Muscle layer of duodenum (tissue), 2 donors: ENCODE results near the gene ELF2.
"Not testable (repeated sequence)": the region's sequence is repeated elsewhere in the genome, so short reads cannot be mapped to it uniquely, and the experiment has no call there.

Source experiments
- H3K27ac ChIP-seq: one replicate; pipeline ENCODE4 v1.7.0; 2013; ENCODE audit warnings: mild to moderate bottlenecking, low read length
- H3K27me3 ChIP-seq: one replicate; pipeline ENCODE4 v1.7.0; 2013; ENCODE audit warnings: low read depth, mild to moderate bottlenecking, control low read depth, low read length
- H3K36me3 ChIP-seq, 2 donors: one replicate each; pipeline ENCODE4 v1.7.0; 2013; ENCODE audit warnings: low read length in 2 of 2, control low read depth in 1 of 2, mild to moderate bottlenecking in 1 of 2; ENCODE audit not compliant: insufficient read depth in 2 of 2, control insufficient read depth in 1 of 2
- H3K4me1 ChIP-seq, 2 donors: one replicate each; pipeline ENCODE4 v1.7.0; 2013; ENCODE audit warnings: low read length in 2 of 2, mild to moderate bottlenecking in 2 of 2, control low read depth in 1 of 2, moderate library complexity in 1 of 2; ENCODE audit not compliant: insufficient read depth in 2 of 2, control insufficient read depth in 1 of 2
- H3K4me3 ChIP-seq, 2 donors: one replicate each; pipeline ENCODE4 v1.7.0; 2013; ENCODE audit warnings: low read length in 2 of 2, low read depth in 1 of 2, mild to moderate bottlenecking in 1 of 2
- H3K9me3 ChIP-seq, 2 donors: one replicate each; pipeline ENCODE4 v1.7.0; 2013; ENCODE audit warnings: low read length in 2 of 2, control low read depth in 1 of 2, mild to moderate bottlenecking in 1 of 2; ENCODE audit not compliant: control insufficient read depth in 1 of 2
- donor health status: healthy.

ELF2 gene

GRCh38 chr4:139134403-139134802, 42.6 kb downstream of the ELF2 start:
- no peak overlapping the region for H3K27ac ChIP-seq
- H3K27me3 ChIP-seq, result no peaks in the 10 kb centered on the region
- H3K4me3 ChIP-seq, result no peak overlapping the region
- H3K4me1 ChIP-seq, result no peaks in the 10 kb centered on the region
- no peaks in the 10 kb centered on the region for H3K9me3 ChIP-seq
- H3K36me3 ChIP-seq, result peaks cover 5 to 8% of the 10 kb centered on the region in 2 donors

DNA sequence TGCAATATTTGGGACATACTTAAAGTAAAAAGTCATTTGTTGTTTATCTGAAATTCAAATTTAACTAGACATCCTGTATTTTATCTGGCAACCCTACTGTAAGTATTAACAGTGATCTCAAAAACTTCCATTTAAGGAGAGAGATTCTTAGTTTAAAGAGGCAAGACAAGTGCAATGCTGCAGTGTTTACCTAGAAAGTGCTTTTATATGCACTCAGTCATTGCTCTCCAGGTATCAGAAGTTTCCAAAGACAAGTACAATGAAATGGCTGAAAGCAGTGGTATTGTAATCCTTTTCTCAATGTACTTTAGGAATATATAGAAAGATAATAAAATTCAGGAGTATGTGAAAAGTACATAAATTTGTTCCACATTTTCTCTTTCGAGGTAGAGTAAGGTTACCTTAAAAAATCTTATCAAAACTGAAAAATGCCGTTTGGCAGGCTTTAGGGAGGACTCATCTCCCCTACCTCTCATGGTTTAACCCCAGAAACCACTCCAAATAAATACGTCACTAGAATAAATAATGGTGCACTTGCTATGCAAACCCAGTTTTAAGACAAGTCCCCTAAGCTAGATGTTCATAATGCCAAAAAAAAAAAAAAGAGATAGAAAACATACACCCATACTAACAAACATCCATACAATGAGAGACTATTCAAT, 45.7 kb downstream of the ELF2 start:
- Histone ChIP-seq H3K4me3 (no peak overlapping the region), H3K27me3 (no peaks in the 10 kb centered on the region), H3K4me1 (no peaks in the 10 kb centered on the region), H3K9me3 (no peaks in the 10 kb centered on the region), H3K27ac (no peak overlapping the region), H3K36me3 (peaks cover 0 to 4% of the 10 kb centered on the region in 2 donors)

DNA sequence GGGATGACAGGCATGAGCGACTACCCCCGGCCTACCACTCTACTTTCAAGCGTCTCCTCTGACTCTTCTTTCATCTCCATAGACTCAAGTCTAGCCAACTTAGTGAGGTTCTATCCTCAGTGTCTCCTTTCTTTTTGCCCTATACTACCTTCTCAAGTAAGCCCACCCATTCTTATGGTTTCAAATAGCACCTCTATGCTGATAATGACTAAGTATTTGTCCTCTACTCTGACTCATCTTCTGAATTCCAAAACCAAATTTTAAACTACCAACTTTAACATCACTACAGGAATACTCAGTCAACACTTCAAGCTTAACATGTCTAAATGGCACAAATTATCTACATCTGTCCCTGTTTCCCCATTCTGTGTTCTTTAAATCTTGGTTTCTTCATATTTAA, 47.8 kb downstream of the ELF2 start:
- Histone ChIP-seq H3K27me3 (no peaks in the 10 kb centered on the region), H3K27ac (no peak overlapping the region), H3K9me3 (no peaks in the 10 kb centered on the region), H3K36me3 (no peaks in the 10 kb centered on the region), H3K4me1 (no peaks in the 10 kb centered on the region), H3K4me3 (no peak overlapping the region)

DNA sequence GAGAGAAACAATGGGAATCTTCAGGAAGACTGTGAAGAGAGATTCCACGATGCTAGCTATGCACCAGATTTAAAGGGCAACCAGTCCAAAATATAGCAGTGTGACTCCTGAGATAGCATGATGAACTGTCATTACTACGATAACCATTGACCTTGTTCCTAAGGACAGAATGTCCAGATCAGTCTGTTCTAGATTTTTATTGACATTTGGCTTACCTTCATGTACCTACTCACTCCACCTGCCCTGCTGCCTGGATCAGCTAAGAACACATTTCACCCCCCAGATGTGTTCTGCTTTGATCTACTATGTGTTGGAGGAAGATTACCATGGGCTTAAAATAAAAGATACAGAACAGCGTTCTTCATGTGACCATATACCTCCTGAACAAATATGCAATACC, 50.1 kb downstream of the ELF2 start:
- H3K27me3 ChIP-seq, result no peaks in the 10 kb centered on the region
- H3K36me3 ChIP-seq, result no peaks in the 10 kb centered on the region
- no peaks in the 10 kb centered on the region for H3K4me1 ChIP-seq
- H3K9me3 ChIP-seq, result no peaks in the 10 kb centered on the region
- no peak overlapping the region for H3K4me3 ChIP-seq
- no peak overlapping the region for H3K27ac ChIP-seq

- Histone ChIP-seq H3K4me1 (no peaks in the 10 kb centered on the region), H3K27me3 (no peaks in the 10 kb centered on the region), H3K27ac (no peak overlapping the region), H3K4me3 (no peak overlapping the region), H3K36me3 (no peaks in the 10 kb centered on the region), H3K9me3 (no peaks in the 10 kb centered on the region)
Observed at GRCh38 chr4:139123910-139124309, 53.1 kb downstream of the ELF2 start.

DNA sequence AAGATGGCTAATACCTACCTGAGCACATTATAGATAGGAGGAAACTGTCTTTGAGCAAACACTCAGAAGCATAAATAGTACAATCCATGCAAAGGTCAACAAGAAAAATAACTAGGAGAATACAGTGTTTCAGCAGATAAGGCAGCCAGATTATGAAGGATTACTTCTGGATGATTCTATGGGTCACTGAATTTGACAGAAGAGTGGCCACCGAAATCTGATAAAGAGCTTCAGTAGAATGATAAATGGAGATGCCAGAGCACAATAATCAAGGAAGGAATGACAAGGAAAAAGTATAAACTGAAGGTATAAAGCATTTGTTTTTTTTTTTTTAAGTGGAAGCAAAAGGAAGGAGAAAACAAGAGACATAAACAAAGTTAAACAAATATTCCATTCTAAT, 58.7 kb downstream of the ELF2 start:
- Histone ChIP-seq H3K27ac (no peak overlapping the region), H3K27me3 (no peaks in the 10 kb centered on the region), H3K4me3 (no peak overlapping the region), H3K4me1 (no peaks in the 10 kb centered on the region), H3K9me3 (no peaks in the 10 kb centered on the region), H3K36me3 (peaks cover 0 to 7% of the 10 kb centered on the region in 2 donors)

DNA sequence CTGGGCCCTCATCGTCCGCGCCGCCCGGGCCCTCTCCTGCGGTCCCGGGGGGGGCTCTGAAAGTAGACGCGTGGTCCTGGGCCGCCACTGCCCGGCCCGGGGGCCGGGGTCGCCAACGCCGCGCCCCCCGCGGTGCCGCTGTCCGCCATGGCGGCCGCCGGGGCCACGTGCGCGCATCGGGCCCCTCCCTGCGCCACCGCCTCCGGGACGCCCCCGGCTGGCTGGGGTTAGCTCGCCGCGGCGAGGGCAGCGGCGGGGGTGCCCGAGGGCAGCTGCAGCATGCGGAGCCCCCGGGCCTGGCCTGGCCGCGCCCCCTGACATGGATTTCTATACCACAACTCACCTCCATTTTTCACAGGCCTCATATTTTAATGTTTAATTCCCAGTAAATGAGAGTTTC, 61.8 kb downstream of the ELF2 start:
- no peak overlapping the region for H3K4me3 ChIP-seq
- no peak overlapping the region for H3K27ac ChIP-seq
- H3K4me1 ChIP-seq, result no peaks in the 10 kb centered on the region
- H3K27me3 ChIP-seq, result no peaks in the 10 kb centered on the region
- no peaks in the 10 kb centered on the region for H3K9me3 ChIP-seq
- H3K36me3 ChIP-seq, result peaks cover 0 to 7% of the 10 kb centered on the region in 2 donors

GRCh38 chr4:139114795-139115194, 62.2 kb downstream of the ELF2 start:
- not testable (repeated sequence) for H3K27me3 ChIP-seq, H3K36me3 ChIP-seq, H3K9me3 ChIP-seq

DNA sequence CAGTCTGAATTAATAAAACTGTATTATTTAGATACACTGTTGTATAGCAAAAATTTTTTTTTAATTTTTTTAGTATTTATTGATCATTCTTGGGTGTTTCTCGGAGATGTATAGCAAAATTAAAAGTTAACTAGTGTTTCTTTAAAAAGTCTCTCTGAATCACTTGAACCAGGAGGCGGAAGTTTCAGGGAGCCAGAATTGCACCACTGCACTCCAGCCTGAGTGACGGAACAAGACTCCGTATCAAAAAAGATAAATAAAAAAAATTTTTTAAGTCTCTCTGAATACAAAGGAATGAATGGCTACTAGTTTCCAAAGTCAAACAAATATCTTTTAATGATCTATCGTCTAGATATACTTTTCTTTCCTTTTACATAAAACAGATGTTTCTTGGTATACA, 64.4 kb downstream of the ELF2 start:
- Histone ChIP-seq H3K9me3 (no peaks in the 10 kb centered on the region), H3K36me3 (peaks cover 0 to 7% of the 10 kb centered on the region in 2 donors), H3K4me3 (no peak overlapping the region), H3K27ac (no peak overlapping the region), H3K27me3 (no peaks in the 10 kb centered on the region), H3K4me1 (no peaks in the 10 kb centered on the region)

More at GRCh38 chr4:139114795-139115194, 62.2 kb downstream of the ELF2 start:
- not testable (repeated sequence) for H3K27ac ChIP-seq, H3K4me1 ChIP-seq, H3K4me3 ChIP-seq

- no peak overlapping the region for H3K27ac ChIP-seq
- H3K4me1 ChIP-seq, result no peaks in the 10 kb centered on the region
- no peak overlapping the region for H3K4me3 ChIP-seq
- H3K36me3 ChIP-seq, result no peaks in the 10 kb centered on the region
- H3K9me3 ChIP-seq, result no peaks in the 10 kb centered on the region
- H3K27me3 ChIP-seq, result no peaks in the 10 kb centered on the region
Observed at GRCh38 chr4:139108567-139109128, 68.4 kb downstream of the ELF2 start.

DNA sequence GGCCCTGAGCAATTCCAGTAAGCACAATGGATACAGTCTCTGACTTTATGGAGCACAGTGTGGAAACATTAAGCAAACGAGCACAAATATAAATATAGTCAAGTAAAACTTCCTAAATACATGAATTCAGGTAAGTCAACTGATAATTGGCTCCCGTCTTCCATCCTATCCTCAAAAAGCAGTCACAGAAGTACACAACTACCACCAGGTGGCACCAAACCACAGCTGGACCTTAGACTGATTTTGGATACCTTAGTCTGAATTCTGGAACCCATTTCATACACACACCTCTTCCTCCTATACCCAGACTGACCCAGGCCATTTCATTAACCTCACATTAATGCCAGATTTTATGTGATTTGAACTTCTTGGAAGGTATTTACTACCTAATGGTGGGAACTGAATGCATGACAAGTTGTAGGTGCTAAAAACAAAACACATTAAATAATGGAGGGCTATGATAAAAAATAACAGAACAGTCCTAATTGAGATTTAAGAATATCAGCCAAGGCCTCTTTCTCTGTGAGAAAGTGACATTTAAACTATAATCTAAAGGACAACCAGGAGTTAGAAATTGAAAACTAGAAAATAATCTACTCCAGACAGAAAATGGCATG, 77.5 kb downstream of the ELF2 start:
- Histone ChIP-seq H3K27ac (no peak overlapping the region), H3K4me1 (no peaks in the 10 kb centered on the region), H3K36me3 (no peaks in the 10 kb centered on the region), H3K4me3 (no peak overlapping the region), H3K27me3 (no peaks in the 10 kb centered on the region), H3K9me3 (no peaks in the 10 kb centered on the region)

- Histone ChIP-seq H3K9me3 (no peaks in the 10 kb centered on the region), H3K27me3 (no peaks in the 10 kb centered on the region), H3K36me3 (no peaks in the 10 kb centered on the region), H3K4me1 (no peaks in the 10 kb centered on the region), H3K27ac (no peak overlapping the region), H3K4me3 (no peak overlapping the region)
Observed at GRCh38 chr4:139092271-139092670, 84.7 kb downstream of the ELF2 start.
